Stromal cell of bone marrow (primary cell): ENCODE data around the gene TSHZ1.

Experiments
- DNase-seq: peaks from one replicate; pipeline ENCODE4 v3.0.0-alpha.2; 2012; ENCODE audit warnings: low read depth

TSHZ1 gene

DNA sequence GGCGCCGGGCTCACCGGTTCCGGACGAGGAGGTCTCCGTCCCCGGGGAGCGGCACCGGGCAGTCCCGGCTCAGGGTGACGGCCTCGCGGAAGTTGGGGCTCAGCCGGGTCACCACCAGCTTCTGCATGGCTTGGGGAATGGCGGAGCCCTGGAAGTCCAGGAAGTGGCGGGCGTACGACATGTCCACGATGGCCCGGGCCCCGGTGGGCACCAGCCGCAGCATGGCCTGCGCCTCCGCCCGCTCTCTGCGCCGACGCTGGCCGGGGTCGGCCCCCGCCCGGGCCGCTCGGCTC lies 1.8 kb upstream of the TSHZ1 start:
- DNase-seq: no peak

DNA sequence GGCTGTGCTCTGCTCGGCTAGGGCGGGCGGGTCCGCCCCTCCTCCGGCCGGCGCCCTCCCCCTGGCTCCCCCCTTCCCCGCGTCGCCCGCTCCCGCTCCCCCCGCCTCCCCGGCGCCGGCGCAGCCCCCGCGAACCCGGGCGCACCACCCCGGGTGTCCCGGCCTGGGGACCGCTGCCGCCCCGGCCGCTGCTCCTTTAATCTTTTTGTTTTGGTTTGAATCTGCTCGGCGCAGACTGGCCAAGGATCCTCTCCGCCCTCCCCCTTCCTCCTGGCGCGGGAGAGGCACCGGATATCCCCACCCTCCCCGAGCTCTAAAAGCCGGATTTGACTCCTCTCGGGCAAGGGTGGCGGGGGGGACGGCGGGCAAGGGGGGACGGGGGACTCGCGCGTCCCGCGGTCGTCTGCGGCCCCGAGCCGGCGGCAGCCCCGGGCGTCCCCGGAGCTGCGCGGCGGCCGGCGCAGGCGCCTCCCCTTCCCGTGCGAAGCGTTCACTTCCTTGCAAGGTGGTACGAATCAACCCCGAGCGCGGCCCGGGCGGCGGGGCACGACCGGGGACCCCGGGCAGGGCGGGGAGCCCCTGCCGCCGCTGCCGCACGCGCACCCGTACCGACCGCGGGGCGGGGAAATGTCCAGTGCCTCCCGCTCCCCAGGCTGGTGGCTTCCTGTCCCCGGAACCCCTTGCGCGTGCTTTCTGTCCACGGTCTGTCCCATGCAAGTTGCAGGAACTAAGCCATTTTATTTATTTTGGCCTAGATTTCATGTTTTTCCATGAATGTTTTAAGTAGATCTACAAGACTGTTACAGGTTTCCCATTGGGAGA lies 1.3 kb upstream of the TSHZ1 start, which contains the start of gene PTGR3:
Gene PTGR3 (minus strand): TSS at position 11 of the 822 bp plus-strand sequence. CDS start 81 bp downstream, outside the sequence.
- DNase-seq: peak; percentile 71

DNA sequence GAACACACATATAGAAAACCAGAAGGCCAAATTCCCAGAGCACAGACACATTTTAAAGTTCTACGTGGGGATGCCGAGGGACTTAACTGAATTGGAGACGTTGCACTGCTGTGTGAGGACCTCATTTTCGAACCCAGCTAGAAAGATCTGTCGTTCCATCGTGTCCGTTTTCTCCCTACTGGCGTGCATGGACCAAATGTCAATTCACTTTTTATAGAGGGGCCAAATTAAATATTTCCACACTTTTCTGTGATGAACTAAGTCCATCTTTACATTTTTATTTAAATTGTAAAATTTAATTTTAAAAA lies 692 bp upstream of the TSHZ1 start:
- DNase-seq: no peak

DNA sequence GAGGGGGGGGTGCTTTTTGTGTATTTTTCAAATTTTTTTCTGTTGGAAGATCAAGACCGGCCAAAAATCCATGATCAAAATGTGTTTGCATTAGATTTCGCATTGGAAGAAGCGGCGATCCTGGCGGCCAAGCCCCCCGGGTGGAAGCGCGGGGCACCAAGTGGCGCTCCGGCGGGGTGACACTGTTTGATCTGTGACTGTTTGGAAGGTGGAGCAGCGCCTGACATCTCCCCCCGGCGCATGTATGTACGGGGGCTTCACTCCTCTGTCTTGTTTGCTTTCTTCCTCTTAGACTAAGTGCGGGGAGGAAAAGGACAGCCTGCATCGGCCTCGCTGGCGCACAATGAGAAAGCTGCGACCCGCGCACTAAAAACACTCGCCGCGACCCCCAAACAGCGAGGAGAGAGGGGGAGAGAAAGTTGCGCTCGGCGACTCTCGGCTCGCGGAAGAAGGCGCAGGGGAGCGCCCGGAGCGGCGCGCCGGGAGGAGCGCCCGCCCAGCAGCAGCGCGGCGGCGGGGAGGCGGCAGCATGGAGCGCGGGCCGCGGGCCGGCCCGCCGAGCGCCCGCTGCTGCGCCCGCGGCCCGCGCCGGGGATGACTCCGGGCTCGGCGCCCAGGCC lies 515 bp downstream of the TSHZ1 start:
- no peak for DNase-seq

DNA sequence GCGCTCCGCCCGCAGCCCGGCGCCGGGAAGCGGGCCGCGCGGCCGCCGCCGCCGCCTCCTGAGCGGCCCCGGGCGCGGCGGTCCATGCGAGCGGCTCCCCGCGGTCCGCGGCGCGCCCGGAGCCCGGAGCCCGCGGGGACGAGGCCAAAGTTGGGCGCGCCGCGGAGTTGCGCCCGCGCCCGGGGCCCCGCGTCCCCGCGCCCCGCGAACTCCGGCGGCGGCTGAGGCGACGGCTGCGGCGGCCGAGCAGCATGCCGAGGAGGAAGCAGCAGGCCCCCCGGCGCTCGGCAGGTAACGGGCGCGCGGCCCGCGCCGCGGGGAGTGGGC lies 992 bp downstream of the TSHZ1 start:
- DNase-seq: no peak

DNA sequence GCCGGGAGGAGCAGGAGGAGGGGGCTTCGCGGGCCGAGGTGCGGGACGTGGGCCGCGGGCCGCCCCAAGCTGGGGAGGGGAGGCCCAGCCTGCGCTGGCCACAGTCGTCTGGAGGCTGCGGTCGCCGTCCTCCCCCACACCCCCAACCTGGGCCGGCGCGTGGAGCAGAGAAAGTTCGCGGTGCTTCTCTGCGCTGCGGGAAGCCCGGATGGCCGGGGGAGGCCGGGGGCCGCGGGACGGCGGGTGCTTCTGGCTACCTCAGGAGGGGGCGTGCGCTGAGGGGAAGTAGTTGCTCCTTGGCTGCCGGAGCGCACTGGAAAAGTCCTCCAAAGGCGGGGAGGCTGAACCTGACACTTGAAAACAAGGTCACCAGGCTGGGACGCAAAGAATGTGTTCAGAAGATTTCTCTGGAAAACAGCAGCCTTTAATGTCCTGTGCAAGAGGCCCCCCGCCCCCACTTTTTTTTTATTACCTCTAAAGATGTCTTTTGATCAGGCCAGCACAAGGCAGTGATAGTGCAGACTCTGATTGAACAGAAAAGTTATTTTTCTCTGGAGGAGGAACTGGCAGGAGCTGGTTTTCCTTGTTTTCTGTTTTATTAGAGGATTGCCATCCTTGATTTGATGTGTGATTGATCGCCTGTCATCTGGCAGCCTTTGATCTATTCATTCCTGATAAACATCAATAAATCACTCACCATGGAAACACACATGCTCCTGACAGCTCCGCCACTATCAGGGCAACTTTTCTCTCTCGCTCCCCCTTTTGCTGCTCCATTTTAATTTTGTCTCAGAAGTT lies 1.6 kb downstream of the TSHZ1 start:
- no peak for DNase-seq

DNA sequence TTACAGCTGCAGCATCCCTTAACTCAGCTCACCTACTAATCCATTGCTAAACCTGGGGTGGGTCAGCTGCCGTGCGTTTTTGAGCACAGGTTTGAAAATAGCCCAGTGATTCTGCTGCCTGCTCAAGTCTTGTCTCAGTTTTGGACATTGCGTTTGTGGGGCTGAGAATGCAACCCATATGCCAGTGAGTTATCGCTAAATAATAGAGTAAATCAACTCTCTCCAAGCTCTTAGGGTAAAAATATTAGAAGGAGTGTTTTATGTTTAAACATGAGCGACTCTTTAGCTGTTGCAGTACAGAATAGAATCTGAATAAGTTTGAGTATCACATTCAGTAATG lies 2.1 kb downstream of the TSHZ1 start:
- DNase-seq: no peak

DNA sequence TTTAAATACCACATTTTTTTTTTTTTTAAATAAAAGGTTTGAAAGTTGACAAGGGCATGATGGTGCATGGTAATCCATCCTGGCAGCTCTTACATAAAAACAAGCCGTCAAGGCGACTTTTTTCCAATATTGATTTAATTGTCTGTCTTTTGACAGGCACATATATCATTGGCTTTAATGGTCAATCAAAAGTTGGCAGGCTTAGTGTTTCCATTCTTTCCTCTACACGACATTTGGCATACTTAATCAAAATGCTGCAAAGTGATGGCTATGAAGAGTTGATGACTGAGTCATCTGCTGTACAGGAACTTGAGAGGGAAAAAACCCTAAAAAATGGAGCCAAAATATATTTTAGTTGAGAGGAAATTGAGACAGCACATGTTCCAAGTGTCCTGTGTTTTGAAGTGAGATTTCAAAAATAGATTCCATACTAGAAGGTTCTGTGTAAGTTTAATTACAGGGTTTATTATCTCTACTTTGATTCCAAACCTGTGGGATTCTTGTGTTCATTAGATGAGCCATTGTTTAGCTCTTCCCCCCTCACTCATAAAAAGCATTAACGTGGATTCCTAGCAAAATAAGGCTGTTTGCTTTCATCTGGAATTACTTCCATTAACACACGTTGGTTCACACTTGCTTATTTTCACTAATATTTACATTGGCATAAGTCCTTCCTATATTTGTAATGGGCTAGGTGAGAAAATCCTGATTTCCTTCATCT lies 3.2 kb downstream of the TSHZ1 start:
- DNase-seq: peak; percentile 60

DNA sequence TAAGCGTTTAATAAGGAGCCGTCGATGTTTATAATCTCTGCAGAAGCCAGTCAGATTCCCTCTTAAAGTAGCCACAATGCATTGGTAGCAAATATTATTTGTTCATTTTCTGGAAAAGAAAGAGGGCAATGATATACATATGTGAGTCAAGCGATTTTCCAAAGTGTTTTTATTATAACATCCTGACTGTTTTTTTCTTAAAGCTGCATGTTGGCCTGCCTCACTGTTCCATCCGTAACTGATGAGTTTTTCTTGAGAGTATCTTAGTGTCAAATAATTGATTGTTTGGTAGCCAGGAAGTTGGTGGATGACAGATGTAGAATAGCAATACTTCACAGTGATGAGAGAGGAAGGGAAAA lies 3.7 kb downstream of the TSHZ1 start:
- no peak for DNase-seq

DNA sequence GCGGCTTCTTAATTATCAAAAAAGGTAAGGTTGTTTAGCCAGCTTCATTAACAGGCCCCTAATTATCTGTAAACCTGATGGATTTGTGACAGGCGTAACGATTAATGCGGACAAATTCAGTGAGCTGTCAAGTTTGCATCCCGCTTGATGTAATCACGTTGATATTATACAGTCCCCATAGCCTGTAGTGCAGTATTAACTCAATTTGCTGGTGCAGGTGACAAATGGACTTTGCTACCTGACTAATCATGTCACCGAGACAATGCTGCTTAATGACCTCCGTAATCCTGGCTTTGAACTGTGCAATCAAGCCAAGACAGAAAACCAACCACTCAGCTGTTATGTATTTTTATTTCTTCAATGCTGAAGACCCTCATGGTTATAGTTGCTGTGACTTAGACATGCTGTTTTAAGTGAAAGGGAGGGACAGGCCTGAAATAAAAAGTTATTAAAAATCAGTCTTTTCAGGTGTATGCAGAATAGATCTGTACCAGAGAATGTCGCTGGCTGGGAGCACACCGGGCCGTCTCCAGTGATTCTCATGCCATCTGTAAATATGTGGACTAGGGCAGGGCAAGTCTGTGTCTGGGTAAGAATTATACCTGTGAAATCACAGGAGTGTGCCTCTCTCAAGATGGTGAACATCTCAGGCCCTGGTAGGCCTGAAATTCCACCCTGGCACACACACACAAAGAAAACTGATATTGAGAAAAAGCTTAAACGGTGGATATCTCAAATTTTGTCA lies 4.3 kb downstream of the TSHZ1 start:
- DNase-seq: no peak

DNA sequence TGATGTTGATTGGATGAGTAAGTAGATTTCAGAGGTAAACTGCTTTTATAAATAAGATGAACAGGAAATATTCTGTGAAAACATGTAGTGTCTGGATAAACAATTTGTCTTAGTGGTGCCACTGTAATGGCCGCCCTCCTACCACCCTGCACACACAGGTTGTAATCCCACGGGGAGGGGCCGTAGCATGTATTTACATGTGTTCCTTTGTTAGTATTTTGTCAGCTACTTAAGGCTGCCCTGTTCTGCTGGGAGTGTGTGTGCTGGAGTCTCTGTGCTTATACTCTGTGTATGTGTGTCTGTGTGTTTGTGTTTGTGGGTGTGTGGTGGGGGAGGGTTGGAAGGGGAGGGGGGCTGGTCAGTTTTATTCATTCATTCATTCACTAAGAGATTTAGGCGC lies 5.1 kb downstream of the TSHZ1 start:
- no peak for DNase-seq

DNA sequence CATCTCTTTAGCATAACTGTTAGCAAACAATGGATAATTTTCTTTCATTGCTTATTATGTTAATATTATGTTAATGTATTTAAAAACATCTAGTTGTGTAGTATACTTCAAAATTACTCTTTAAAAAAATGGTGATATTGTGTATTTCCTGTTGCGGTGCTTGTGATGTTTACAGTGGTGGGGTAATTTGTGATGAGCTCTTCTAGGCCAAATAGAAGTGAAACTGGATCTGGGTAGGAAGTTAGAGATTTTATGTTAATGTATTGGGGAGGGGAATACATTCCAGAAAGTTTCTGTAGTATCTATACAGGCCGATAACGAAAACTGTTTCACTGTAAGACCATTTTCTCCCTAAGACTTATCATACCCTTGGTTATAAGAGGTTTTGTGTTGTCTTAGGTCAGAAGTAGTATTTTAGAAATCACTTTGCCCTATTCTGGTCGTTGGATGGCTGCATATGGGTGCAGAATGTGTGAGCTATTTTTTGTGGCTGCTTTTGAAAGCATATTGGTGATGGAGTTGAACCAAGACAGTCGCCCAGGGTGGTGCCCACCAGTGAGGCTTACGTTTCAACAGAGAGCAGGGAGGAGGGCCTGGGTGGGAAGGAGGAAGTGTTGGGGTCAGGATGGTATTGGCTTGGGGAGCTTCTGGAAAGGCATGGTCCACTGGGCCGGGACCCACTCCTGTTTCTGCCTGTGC lies 5.8 kb downstream of the TSHZ1 start:
- DNase-seq: no peak

DNA sequence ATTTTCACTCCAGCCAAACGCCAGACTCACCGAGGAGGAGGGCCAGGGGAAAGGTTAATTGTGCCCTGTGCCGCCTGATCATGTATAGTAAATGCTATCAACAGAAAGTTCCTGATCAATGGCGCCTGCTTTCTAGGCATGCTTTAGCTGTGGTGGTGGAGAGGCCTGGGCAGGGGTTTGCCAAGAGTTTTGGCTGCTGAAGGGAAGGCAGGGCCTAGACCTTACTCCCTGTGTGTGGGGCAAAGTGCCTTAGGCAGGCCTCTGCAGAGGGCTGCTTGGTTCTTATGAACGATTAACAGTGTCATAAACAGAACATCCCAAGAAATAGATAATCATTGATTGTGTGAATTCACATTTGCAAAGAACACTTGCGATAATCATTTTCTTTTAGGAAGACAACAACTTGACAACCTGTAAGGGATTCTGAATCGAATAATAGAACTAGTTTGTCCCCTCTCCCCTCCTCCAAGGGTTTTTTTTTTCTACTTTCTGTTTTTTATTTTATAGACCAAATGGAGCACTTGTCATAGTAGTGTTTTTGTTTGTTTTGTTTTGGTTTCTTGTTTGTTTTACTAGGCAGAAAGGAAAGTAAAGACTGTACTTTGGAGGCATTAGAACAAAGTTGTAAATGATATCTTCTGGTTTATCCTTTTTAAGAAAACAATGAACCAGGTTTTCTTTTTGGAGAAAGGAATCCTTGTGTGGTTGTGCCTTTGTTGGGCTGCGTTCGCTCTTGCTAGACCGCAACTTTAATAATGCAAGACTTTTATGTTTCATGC lies 6.5 kb downstream of the TSHZ1 start:
- no peak for DNase-seq

DNA sequence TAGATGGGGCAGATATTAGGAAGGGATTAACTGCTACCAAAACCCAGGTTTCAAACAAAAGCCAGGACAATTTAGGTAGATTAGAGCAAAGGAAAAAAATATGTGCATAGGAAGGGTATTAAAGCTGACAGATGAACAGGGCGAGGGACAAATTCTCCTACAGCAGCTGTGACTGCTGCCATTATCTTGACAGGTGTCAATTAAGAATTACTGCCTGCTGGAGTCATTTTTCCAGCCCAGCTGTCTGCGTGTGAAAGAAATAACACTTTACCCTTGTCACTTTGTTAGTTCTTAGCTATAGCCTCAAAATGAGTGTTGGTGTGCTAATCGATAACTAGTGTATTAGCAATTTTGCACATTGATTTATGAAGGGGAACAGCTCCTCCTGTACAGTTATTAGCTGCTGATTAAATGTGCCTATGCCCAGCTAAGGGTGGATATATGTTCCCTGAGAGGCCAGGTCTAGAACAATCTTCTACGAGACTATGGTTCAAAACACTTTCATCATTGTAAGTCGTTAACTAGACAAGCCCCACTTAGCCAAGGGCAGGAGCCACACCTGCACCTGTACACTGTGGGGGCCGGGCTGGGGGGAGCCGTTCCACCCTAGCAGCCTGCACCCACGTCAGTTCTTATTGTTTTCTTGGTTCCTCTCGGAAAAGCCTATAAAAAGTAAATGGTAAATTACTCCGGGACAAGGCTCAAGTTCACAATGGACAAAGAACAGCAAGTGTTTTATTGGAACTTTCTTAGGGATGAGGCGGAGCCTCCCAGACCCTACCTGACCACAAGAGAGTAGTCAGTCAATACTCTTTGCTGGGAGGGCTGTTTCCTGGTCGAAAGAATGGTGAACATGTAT lies 7.7 kb downstream of the TSHZ1 start:
- no peak for DNase-seq

DNA sequence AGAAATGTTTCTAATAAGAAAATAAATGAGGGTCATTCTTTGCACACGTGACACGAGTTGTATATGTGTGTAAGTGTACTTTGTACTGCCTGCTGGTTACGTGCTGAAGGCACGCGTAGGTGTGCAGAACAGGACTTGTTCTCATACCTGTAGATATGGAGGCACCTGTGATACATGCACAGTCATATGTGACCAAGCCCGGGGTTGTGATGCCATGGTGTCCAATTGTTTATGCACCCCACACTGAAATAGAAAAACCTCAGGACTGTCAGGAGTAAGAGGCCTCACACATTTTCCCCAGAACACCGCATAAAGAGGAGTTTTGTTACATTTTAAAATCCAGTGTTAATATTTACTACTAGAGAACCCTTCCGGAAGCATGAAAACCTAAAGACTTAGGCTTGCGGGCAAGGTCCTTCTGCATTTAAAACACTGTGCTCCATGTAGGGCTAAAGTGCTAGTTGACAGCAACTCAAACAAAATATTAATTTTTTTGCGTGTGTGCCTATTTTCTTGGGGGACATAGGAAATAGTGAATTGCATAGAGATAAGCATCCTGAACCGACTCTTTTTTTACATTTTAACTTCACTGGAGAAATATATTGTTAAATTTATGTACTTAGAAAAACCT lies 9.3 kb downstream of the TSHZ1 start:
- DNase-seq: no peak

DNA sequence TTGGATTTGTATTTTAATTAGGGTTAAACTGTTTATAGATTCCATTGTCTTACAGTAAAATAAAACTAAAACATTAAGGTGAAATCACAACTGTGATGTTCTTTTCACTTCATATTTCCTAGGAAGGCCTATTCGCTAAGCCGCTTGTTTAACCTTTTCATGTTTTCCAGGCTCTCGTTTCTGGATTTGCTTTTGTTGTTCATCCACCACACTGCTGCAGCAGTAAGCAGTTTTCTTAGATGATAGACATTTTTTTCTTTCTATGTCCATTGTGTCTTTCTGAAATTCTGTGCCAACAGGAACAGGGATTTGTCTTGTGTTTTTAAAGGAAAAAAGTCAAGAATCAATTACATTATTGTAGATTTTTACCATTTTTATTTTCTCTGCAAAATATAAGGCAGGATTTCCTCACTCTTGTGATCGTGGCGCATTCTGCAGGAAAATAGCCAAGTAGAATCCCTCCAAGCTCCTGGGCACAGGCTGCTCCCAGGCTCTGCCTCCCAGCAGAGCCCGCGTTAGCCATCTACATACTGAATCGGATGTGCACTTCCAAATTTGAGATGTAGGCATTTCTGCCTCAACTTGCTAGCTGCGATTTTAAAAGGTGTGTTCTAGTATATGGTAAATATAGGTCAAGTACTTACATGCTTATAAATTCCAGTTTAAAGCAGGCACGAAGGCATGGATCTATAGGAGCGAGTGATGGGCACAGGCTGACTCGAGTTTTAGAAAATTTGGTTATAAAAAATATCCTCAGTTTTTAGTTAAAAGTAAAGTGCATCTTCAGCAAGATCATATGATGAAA lies 10.2 kb downstream of the TSHZ1 start:
- no peak for DNase-seq

DNA sequence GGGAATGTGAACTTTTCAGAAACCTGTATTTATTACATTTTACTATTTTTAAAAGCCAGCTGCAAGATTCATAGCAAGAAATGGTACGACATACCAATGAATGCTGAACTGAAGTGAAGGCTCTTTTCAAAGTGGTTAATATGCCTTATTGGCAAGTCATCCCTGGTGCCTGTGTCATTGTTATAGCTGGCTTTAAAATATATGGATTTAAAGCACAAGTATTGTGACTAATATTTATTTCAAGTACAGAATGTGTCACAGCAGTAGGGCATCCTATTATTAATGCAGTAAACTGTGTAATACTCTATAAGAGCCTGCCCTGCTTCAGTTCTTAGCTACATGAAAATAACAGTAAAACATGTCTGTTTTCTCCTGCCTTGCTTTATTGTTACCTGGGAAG lies 10.8 kb downstream of the TSHZ1 start:
- no peak for DNase-seq

DNA sequence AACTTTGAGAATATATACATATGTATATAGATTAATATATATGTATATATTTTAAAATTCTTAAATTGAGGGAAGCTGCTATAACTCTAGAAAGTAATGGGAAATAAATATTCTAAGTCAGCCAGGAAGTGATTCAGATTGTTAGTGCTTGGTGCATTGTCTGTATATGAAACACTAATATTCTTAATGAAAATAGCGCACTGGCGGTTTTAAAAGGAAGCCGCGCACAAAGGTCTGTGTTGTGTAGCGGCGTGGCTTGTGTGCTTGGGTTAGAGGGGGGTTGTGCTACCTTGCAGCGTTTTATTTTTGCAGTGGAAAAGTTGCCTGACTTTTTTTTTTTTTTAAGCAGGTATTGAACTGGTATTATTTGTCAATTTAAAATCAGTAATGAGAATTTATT lies 11.3 kb downstream of the TSHZ1 start:
- DNase-seq: no peak

DNA sequence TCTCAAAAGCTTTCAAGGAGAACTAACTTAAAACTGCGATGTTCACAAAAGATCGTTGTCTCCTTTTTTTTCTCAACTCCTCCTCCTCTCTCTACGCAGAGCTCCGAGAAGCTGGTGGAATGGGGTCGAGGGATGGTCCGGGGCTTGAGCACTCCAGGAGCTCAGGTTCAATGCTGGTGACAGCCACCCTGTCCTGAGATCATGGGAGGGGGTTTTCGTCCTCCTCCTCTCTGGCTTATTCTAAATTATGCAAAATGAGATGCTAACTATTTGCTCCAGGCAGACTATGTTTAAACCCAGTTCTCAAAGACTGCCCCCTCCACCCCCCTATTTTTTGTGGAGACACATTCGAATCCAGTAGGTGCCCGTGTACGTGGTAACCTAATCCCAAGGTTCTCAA lies 11.8 kb downstream of the TSHZ1 start:
- no peak for DNase-seq
